GM12878 (cell line): ENCODE data around the gene STAMBPL1. TPM values are rescaled to one million over a fixed set of nuclear protein-coding genes. Genes with fewer than 3 reads are reported as not detected.

Experiments used
- ATAC-seq: fragments of 200-7000 bp; cut with Tn5 transposase; 3 replicates; pipeline ENCODE4 v1.9.1; 2020; ENCODE audit warnings: mild to moderate bottlenecking, moderate library complexity
- BruUV-seq: library from RNA; stranded (reverse); fragments of 400-500 nt; replicated peaks from 2 replicates; lab custom pipeline; 2021; lab: Mats Ljungman, UMichigan
- CTCF ChIA-PET: fragments of 300-600 bp; sonication (Branson Sonifier 250); formaldehyde crosslinking; extraction: SDS; loops from one replicate; lab custom pipeline; 2021; ENCODE audit warnings: inconsistent platforms; lab: Yijun Ruan, JAX
- POLR2A ChIA-PET: fragments of 350-600 bp; formaldehyde crosslinking; extraction: SDS; loops from one replicate; lab custom pipeline; 2021; ENCODE audit warnings: inconsistent platforms; lab: Charles Lee
- RAD21 ChIA-PET: fragments of 300-600 bp; sonication (Branson Sonifier 250); formaldehyde crosslinking; loops from one replicate; lab custom pipeline; 2023; ENCODE audit warnings: antibody characterized with exemption; ENCODE audit not compliant: unreplicated experiment; lab: Charles Lee
- SMC1A ChIA-PET: fragments of 300-600 bp; sonication (Branson Sonifier 250); formaldehyde crosslinking; loops from one replicate; lab custom pipeline; 2023; ENCODE audit not compliant: unreplicated experiment, uncharacterized antibody; lab: Charles Lee
- DNase-seq: peaks from one replicate; pipeline ENCODE4 v3.0.0-alpha.2; 2011; ENCODE audit warnings: low read depth, low spot score
- FAIRE-seq: peaks from 3 replicates; lab custom pipeline; 2011; peaks lifted over from hg19 to GRCh38; lab: Jason Lieb, UNC
- H2AFZ ChIP-seq: 2 replicates; pipeline ENCODE4 v1.6.0; 2011; ENCODE audit warnings: low read depth, low read length, control low read depth; ENCODE audit not compliant: control insufficient read depth
- H3K27ac ChIP-seq: 2 replicates; pipeline ENCODE4 v1.5.1; 2011; ENCODE audit warnings: control low read depth; ENCODE audit not compliant: control insufficient read depth, insufficient read depth
- H3K27me3 ChIP-seq, 2 experiments: replicated peaks in 1 of 2; 2 replicates each; pipeline versions ENCODE4 v1.6.0 to v1.6.1; 2011; ENCODE audit warnings: low read length in 1 of 2; ENCODE audit not compliant: control insufficient read depth in 2 of 2, insufficient read depth in 2 of 2
- H3K36me3 ChIP-seq, 2 experiments: 2 replicates each; pipeline ENCODE4 v1.5.1; 2011; ENCODE audit warnings: low read length in 1 of 2; ENCODE audit not compliant: control insufficient read depth in 2 of 2, insufficient read depth in 2 of 2
- H3K4me1 ChIP-seq: 2 replicates; pipeline ENCODE4 v1.6.1; 2011; ENCODE audit warnings: mild to moderate bottlenecking, low read length, moderate library complexity, mixed read lengths; ENCODE audit not compliant: control insufficient read depth, insufficient read depth
- H3K4me2 ChIP-seq: 2 replicates; pipeline ENCODE4 v1.6.0; 2011; ENCODE audit warnings: control low read depth; ENCODE audit not compliant: control insufficient read depth, insufficient read depth
- H3K4me3 ChIP-seq: fragments of 200-600 bp; sonication (generic); 2 replicates; pipeline ENCODE4 v1.5.1; 2016
- H3K79me2 ChIP-seq: 2 replicates; pipeline ENCODE4 v1.6.0; 2011; ENCODE audit warnings: low read length; ENCODE audit not compliant: control insufficient read depth, insufficient read depth
- H3K9ac ChIP-seq: 2 replicates; pipeline ENCODE4 v1.8.0; 2011; ENCODE audit warnings: low read length, control low read depth, mixed read lengths; ENCODE audit not compliant: control insufficient read depth, insufficient read depth
- H3K9me3 ChIP-seq: replicated peaks from 3 replicates; pipeline ENCODE4 v1.5.1; 2011; ENCODE audit warnings: mild to moderate bottlenecking, low read length; ENCODE audit not compliant: control insufficient read depth, insufficient read depth
- H4K20me1 ChIP-seq: 2 replicates; pipeline ENCODE4 v1.6.0; 2011; ENCODE audit not compliant: control insufficient read depth, insufficient read depth
- BCL11A ChIP-seq: IDR thresholded peaks from 2 replicates; pipeline ENCODE4 v1.6.1; 2011; ENCODE audit warnings: low read depth, low read length
- CBX5 ChIP-seq: sonication (generic); IDR thresholded peaks from 2 replicates; pipeline ENCODE4 v1.6.1; 2016; ENCODE audit warnings: low read depth, moderate library complexity, mild to moderate bottlenecking, inconsistent platforms
- FOXM1 ChIP-seq: IDR thresholded peaks from 2 replicates; pipeline ENCODE4 v1.6.1; 2012; ENCODE audit warnings: low read depth, mild to moderate bottlenecking, inconsistent platforms, low read length, moderate library complexity
- HDAC6 ChIP-seq: fragments of 200-600 bp; sonication (generic); IDR thresholded peaks from one replicate; pipeline ENCODE4 v1.8.0; 2017; ENCODE audit warnings: antibody characterized with exemption; ENCODE audit not compliant: unreplicated experiment
- IRF4 ChIP-seq: IDR thresholded peaks from 2 replicates; pipeline ENCODE4 v1.6.1; 2011; ENCODE audit warnings: low read depth, low read length
- LARP7 ChIP-seq: fragments of 450-650 bp; IDR thresholded peaks from 2 replicates; pipeline ENCODE4 v1.6.1; 2017; ENCODE audit warnings: mild to moderate bottlenecking
- PAX8 ChIP-seq: fragments of 450-650 bp; IDR thresholded peaks from 2 replicates; pipeline ENCODE4 v1.6.1; 2017; ENCODE audit warnings: mild to moderate bottlenecking, moderate library complexity
- SREBF2 ChIP-seq: IDR thresholded peaks from 2 replicates; pipeline ENCODE4 v1.6.1; 2012; ENCODE audit warnings: mild to moderate bottlenecking, low read length
- WGBS: methylation state at CpG from one replicate; pipeline ENCODE4 v1.1.6; 2016; ENCODE audit warnings: low lambda C conversion rate; ENCODE audit not compliant: insufficient replicate concordance, insufficient coverage; ENCODE audit errors: missing lambda C conversion rate; 5-methylcytosine and 5-hydroxymethylcytosine counted together
- in situ Hi-C: fragments of 300-500 bp; cut with MboI; formaldehyde crosslinking; loops from 9 replicates; pipeline ENCODE4 v1.14.3; 2018; ENCODE audit warnings: mixed read lengths
- intact Hi-C: fragments of 100-400 bp; cut with micrococcal nuclease; formaldehyde crosslinking; loops from one replicate; pipeline ENCODE4 v1.14.2; 2022; ENCODE audit not compliant: unreplicated experiment
- polyA plus RNA-seq, 11 experiments: library from polyadenylated mRNA; depleted of rRNA in 4 of 11; unstranded in 6 of 11; stranded (reverse) in 5 of 11; fragments of >200 nt; fragmentation: Nextera tagmentation in 4 of 11; fragmentation: Illumina TruSeq in 1 of 11; extraction: Ambion mirVana in 4 of 11; extraction: Trizol in 1 of 11; gene quantifications; 1 replicate in 1 of 11; 2 replicates in 10 of 11; pipeline versions ENCODE4 v1.2.1 to v1.2.3, GENCODE V29; 2011 to 2016; ENCODE audit warnings: inconsistent platforms in 2 of 11, missing spikeins in 2 of 11, low read depth in 1 of 11
- total RNA-seq, 4 experiments: library from RNA; depleted of rRNA in 3 of 4; stranded (reverse); fragments of >200 nt in 3 of 4; fragmentation: Illumina TruSeq in 1 of 4; extraction: Trizol in 1 of 4; gene quantifications; 2 replicates each; pipeline versions ENCODE4 v1.2.1 to v1.2.3, GENCODE V29; 2013 to 2021
- TF ChIP-seq, protein P1 (sequence below): IDR thresholded peaks from 2 replicates; pipeline ENCODE4 v1.6.1; 2011; ENCODE audit warnings: borderline replicate concordance, low read depth, mild to moderate bottlenecking, moderate library complexity, low read length; ENCODE audit not compliant: insufficient read depth, poor library complexity, severe bottlenecking
- TF ChIP-seq, protein P2 (sequence below): fragments of 450-650 bp; conservative IDR thresholded peaks from 2 replicates; pipeline ENCODE4 v1.6.1; 2017; ENCODE audit warnings: mild to moderate bottlenecking, moderate library complexity
- TF ChIP-seq, protein P3 (sequence below): IDR thresholded peaks from 2 replicates; pipeline ENCODE4 v1.6.1; 2011; ENCODE audit warnings: low read depth, low read length, improper control_type of control experiment, borderline replicate concordance
- TF ChIP-seq, protein P4 (sequence below): fragments of 450-650 bp; IDR thresholded peaks from 2 replicates; pipeline ENCODE4 v1.6.1; 2016; ENCODE audit warnings: mild to moderate bottlenecking
- TF ChIP-seq, protein P5 (sequence below): fragments of 450-650 bp; IDR thresholded peaks from 2 replicates; pipeline ENCODE4 v1.6.1; 2017; ENCODE audit warnings: borderline replicate concordance

The STAMBPL1 gene
- total and polyA plus RNA-seq, 10 of the 15 experiments (the other 5 are each of a cell fraction or from before 2014, with no cell fraction given) = 7.5 to 44.1 (median 25.4) TPM

DNA sequence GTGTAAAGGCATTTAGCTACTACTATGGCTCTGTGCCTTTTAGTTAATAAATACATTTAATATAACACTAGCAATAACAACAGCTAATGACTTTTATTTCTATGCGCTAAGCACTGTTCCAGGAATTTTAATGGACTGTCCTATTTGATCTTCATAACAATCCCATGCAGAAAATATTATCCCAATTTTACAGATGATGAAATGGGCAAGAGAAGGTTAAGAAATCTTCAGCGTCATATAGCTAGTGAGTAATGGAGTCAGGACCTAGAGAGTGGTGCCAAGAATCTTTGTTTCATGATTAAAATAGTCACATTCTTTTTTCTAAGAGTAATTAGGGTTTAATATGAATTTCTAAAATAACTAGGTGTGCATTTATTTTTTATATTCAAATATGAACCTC, 40.2 kb downstream of the STAMBPL1 start:
- Histone ChIP-seq H3K4me1 (no peaks in the 10 kb centered on the region), H2AFZ (no peak overlapping the region), H3K79me2 (no peaks in the 10 kb centered on the region), H3K27me3 (no peaks in the 10 kb centered on the region), H3K9ac (no peak overlapping the region), H3K4me2 (no peak overlapping the region), H3K27ac (no peak overlapping the region), H3K36me3 (peaks cover 1 to 24% of the 10 kb centered on the region in 2 experiments; a peak in 3 of 4 replicates), H4K20me1 (no peaks in the 10 kb centered on the region), H3K9me3 (no peaks in the 10 kb centered on the region), H3K4me3 (no peak overlapping the region)
- in situ Hi-C loops = no loop called here
- CTCF ChIA-PET = interaction anchor here (0.8 to 4.4 kb wide), 5 partner anchors 10 to 89 kb away, joined by 3 to 29 read pairs (median 4); no protein-coding TSS in a partner anchor
- TF ChIP-seq, protein P1, sequence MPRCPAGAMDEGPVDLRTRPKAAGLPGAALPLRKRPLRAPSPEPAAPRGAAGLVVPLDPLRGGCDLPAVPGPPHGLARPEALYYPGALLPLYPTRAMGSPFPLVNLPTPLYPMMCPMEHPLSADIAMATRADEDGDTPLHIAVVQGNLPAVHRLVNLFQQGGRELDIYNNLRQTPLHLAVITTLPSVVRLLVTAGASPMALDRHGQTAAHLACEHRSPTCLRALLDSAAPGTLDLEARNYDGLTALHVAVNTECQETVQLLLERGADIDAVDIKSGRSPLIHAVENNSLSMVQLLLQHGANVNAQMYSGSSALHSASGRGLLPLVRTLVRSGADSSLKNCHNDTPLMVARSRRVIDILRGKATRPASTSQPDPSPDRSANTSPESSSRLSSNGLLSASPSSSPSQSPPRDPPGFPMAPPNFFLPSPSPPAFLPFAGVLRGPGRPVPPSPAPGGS = no peak
- no peak for TF ChIP-seq FOXM1
- TF ChIP-seq CBX5 = no peak
- TF ChIP-seq, protein P2, sequence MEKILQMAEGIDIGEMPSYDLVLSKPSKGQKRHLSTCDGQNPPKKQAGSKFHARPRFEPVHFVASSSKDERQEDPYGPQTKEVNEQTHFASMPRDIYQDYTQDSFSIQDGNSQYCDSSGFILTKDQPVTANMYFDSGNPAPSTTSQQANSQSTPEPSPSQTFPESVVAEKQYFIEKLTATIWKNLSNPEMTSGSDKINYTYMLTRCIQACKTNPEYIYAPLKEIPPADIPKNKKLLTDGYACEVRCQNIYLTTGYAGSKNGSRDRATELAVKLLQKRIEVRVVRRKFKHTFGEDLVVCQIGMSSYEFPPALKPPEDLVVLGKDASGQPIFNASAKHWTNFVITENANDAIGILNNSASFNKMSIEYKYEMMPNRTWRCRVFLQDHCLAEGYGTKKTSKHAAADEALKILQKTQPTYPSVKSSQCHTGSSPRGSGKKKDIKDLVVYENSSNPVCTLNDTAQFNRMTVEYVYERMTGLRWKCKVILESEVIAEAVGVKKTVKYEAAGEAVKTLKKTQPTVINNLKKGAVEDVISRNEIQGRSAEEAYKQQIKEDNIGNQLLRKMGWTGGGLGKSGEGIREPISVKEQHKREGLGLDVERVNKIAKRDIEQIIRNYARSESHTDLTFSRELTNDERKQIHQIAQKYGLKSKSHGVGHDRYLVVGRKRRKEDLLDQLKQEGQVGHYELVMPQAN = no peak
- TF ChIP-seq, protein P3, sequence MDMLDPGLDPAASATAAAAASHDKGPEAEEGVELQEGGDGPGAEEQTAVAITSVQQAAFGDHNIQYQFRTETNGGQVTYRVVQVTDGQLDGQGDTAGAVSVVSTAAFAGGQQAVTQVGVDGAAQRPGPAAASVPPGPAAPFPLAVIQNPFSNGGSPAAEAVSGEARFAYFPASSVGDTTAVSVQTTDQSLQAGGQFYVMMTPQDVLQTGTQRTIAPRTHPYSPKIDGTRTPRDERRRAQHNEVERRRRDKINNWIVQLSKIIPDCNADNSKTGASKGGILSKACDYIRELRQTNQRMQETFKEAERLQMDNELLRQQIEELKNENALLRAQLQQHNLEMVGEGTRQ = no peak
- TF ChIP-seq SREBF2 = no peak
- TF ChIP-seq, protein P4, sequence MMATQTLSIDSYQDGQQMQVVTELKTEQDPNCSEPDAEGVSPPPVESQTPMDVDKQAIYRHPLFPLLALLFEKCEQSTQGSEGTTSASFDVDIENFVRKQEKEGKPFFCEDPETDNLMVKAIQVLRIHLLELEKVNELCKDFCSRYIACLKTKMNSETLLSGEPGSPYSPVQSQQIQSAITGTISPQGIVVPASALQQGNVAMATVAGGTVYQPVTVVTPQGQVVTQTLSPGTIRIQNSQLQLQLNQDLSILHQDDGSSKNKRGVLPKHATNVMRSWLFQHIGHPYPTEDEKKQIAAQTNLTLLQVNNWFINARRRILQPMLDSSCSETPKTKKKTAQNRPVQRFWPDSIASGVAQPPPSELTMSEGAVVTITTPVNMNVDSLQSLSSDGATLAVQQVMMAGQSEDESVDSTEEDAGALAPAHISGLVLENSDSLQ = no peak
- no peak for TF ChIP-seq IRF4
- TF ChIP-seq, protein P5, sequence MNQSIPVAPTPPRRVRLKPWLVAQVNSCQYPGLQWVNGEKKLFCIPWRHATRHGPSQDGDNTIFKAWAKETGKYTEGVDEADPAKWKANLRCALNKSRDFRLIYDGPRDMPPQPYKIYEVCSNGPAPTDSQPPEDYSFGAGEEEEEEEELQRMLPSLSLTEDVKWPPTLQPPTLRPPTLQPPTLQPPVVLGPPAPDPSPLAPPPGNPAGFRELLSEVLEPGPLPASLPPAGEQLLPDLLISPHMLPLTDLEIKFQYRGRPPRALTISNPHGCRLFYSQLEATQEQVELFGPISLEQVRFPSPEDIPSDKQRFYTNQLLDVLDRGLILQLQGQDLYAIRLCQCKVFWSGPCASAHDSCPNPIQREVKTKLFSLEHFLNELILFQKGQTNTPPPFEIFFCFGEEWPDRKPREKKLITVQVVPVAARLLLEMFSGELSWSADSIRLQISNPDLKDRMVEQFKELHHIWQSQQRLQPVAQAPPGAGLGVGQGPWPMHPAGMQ = no peak
- TF ChIP-seq PAX8 = no peak
- no peak for TF ChIP-seq HDAC6
- TF ChIP-seq BCL11A = no peak
- no peak for TF ChIP-seq LARP7
- POLR2A ChIA-PET = interaction anchor here (1.5 kb wide), 1 partner anchor 12 kb away, joined by 4 read pairs; no protein-coding TSS in a partner anchor
- FAIRE-seq = no peak
- SMC1A ChIA-PET = interaction anchor here (0.8 to 4.6 kb wide), 2 partner anchors 10 to 70 kb away, joined by 3 to 42 read pairs; partner anchors contain the start of gene FAS
- BruUV-seq = no TSS peak
- 50% methylated on average over 2 of the region's 2 CpGs for WGBS
- intact Hi-C loops = no loop called here
- no peak for DNase-seq
- RAD21 ChIA-PET = interaction anchor here (1.2 to 1.5 kb wide), 3 partner anchors 13 to 86 kb away, joined by 3 to 4 read pairs (median 3); no protein-coding TSS in a partner anchor
- ATAC-seq = no peak
